ENCODE results near the gene TMPRSS15.
"Not testable (repeated sequence)": the region's sequence is repeated elsewhere in the genome, so short reads cannot be mapped to it uniquely, and the experiment has no call there.

TMPRSS15 gene

GRCh38 chr21:18387994-18388393 lies 15.6 kb downstream of the TMPRSS15 start:
- Histone ChIP-seq H3K4me1 (ENCODE audit: control insufficient read depth, low read depth, low read length) (peaks cover 4% of the 10 kb centered on the region), H3K36me3 (ENCODE audit: control insufficient read depth, low read depth, low read length) (no peaks in the 10 kb centered on the region), H3K27ac (ENCODE audit: low read length) (no peak overlapping the region), H3K27me3 (ENCODE audit: control insufficient read depth, insufficient read depth, low read length) (no peaks in the 10 kb centered on the region), H3K9me3 (ENCODE audit: control insufficient read depth, low read depth, low read length) (peaks cover 10% of the 10 kb centered on the region), H3K4me3 (ENCODE audit: low read length) (no peak overlapping the region), H3K9ac (ENCODE audit: low read length) (no peak overlapping the region)

GRCh38 chr21:18384771-18385170 lies 18.8 kb downstream of the TMPRSS15 start:
- no peaks in the 10 kb centered on the region for H3K36me3 ChIP-seq (ENCODE audit: control insufficient read depth, low read depth, low read length)
- H3K27ac ChIP-seq (ENCODE audit: low read length), result no peak overlapping the region
- no peaks in the 10 kb centered on the region for H3K27me3 ChIP-seq (ENCODE audit: control insufficient read depth, insufficient read depth, low read length)

GRCh38 chr21:18382934-18383619 lies 20.5 kb downstream of the TMPRSS15 start:
- not testable (repeated sequence) for H3K9ac ChIP-seq (ENCODE audit: low read length); H3K4me1 ChIP-seq (ENCODE audit: control insufficient read depth, low read depth, low read length); H3K36me3 ChIP-seq (ENCODE audit: control insufficient read depth, low read depth, low read length); H3K27ac ChIP-seq (ENCODE audit: low read length); H3K27me3 ChIP-seq (ENCODE audit: control insufficient read depth, insufficient read depth, low read length); H3K4me3 ChIP-seq (ENCODE audit: low read length); H3K9me3 ChIP-seq (ENCODE audit: control insufficient read depth, low read depth, low read length)

More at GRCh38 chr21:18384771-18385170, 18.8 kb downstream of the TMPRSS15 start:
- Histone ChIP-seq H3K9ac (ENCODE audit: low read length) (no peak overlapping the region), H3K4me3 (ENCODE audit: low read length) (no peak overlapping the region), H3K9me3 (ENCODE audit: control insufficient read depth, low read depth, low read length) (no peaks in the 10 kb centered on the region), H3K4me1 (ENCODE audit: control insufficient read depth, low read depth, low read length) (peaks cover 4% of the 10 kb centered on the region)

GRCh38 chr21:18382141-18382540 lies 21.4 kb downstream of the TMPRSS15 start:
- peaks cover 4% of the 10 kb centered on the region for H3K4me1 ChIP-seq (ENCODE audit: control insufficient read depth, low read depth, low read length)
- no peaks in the 10 kb centered on the region for H3K36me3 ChIP-seq (ENCODE audit: control insufficient read depth, low read depth, low read length)
- no peaks in the 10 kb centered on the region for H3K27me3 ChIP-seq (ENCODE audit: control insufficient read depth, insufficient read depth, low read length)
- H3K27ac ChIP-seq (ENCODE audit: low read length), result no peak overlapping the region
- H3K9ac ChIP-seq (ENCODE audit: low read length), result no peak overlapping the region
- no peaks in the 10 kb centered on the region for H3K9me3 ChIP-seq (ENCODE audit: control insufficient read depth, low read depth, low read length)
- no peak overlapping the region for H3K4me3 ChIP-seq (ENCODE audit: low read length)

GRCh38 chr21:18373606-18374005 lies 30.0 kb downstream of the TMPRSS15 start:
- Histone ChIP-seq H3K27me3 (ENCODE audit: control insufficient read depth, insufficient read depth, low read length) (no peaks in the 10 kb centered on the region), H3K9me3 (ENCODE audit: control insufficient read depth, low read depth, low read length) (no peaks in the 10 kb centered on the region), H3K36me3 (ENCODE audit: control insufficient read depth, low read depth, low read length) (no peaks in the 10 kb centered on the region), H3K9ac (ENCODE audit: low read length) (no peak overlapping the region), H3K4me1 (ENCODE audit: control insufficient read depth, low read depth, low read length) (no peaks in the 10 kb centered on the region), H3K27ac (ENCODE audit: low read length) (no peak overlapping the region), H3K4me3 (ENCODE audit: low read length) (no peak overlapping the region)

- Histone ChIP-seq H3K36me3 (ENCODE audit: control insufficient read depth, low read depth, low read length) (no peaks in the 10 kb centered on the region), H3K9me3 (ENCODE audit: control insufficient read depth, low read depth, low read length) (no peaks in the 10 kb centered on the region), H3K27me3 (ENCODE audit: control insufficient read depth, insufficient read depth, low read length) (no peaks in the 10 kb centered on the region), H3K4me1 (ENCODE audit: control insufficient read depth, low read depth, low read length) (no peaks in the 10 kb centered on the region), H3K27ac (ENCODE audit: low read length) (no peak overlapping the region), H3K9ac (ENCODE audit: low read length) (no peak overlapping the region), H3K4me3 (ENCODE audit: low read length) (no peak overlapping the region)
Observed at GRCh38 chr21:18370301-18370700, 33.3 kb downstream of the TMPRSS15 start.

GRCh38 chr21:18369115-18369514 lies 34.5 kb downstream of the TMPRSS15 start:
- Histone ChIP-seq H3K27ac (ENCODE audit: low read length) (no peak overlapping the region), H3K9ac (ENCODE audit: low read length) (no peak overlapping the region), H3K27me3 (ENCODE audit: control insufficient read depth, insufficient read depth, low read length) (no peaks in the 10 kb centered on the region), H3K36me3 (ENCODE audit: control insufficient read depth, low read depth, low read length) (no peaks in the 10 kb centered on the region), H3K4me3 (ENCODE audit: low read length) (no peak overlapping the region), H3K9me3 (ENCODE audit: control insufficient read depth, low read depth, low read length) (no peaks in the 10 kb centered on the region), H3K4me1 (ENCODE audit: control insufficient read depth, low read depth, low read length) (no peaks in the 10 kb centered on the region)

- H3K9ac ChIP-seq (ENCODE audit: low read length), result no peak overlapping the region
- H3K4me3 ChIP-seq (ENCODE audit: low read length), result no peak overlapping the region
- no peaks in the 10 kb centered on the region for H3K9me3 ChIP-seq (ENCODE audit: control insufficient read depth, low read depth, low read length)
- H3K4me1 ChIP-seq (ENCODE audit: control insufficient read depth, low read depth, low read length), result no peaks in the 10 kb centered on the region
- H3K27ac ChIP-seq (ENCODE audit: low read length), result no peak overlapping the region
- H3K27me3 ChIP-seq (ENCODE audit: control insufficient read depth, insufficient read depth, low read length), result no peaks in the 10 kb centered on the region
- no peaks in the 10 kb centered on the region for H3K36me3 ChIP-seq (ENCODE audit: control insufficient read depth, low read depth, low read length)
Observed at GRCh38 chr21:18368205-18368604, 35.4 kb downstream of the TMPRSS15 start.

- Histone ChIP-seq H3K9me3 (ENCODE audit: control insufficient read depth, low read depth, low read length) (no peaks in the 10 kb centered on the region), H3K27me3 (ENCODE audit: control insufficient read depth, insufficient read depth, low read length) (no peaks in the 10 kb centered on the region), H3K36me3 (ENCODE audit: control insufficient read depth, low read depth, low read length) (no peaks in the 10 kb centered on the region), H3K4me1 (ENCODE audit: control insufficient read depth, low read depth, low read length) (no peaks in the 10 kb centered on the region), H3K9ac (ENCODE audit: low read length) (no peak overlapping the region), H3K27ac (ENCODE audit: low read length) (no peak overlapping the region), H3K4me3 (ENCODE audit: low read length) (no peak overlapping the region)
Observed at GRCh38 chr21:18356801-18357200, 46.8 kb downstream of the TMPRSS15 start.

- Histone ChIP-seq H3K9ac (ENCODE audit: low read length) (no peak overlapping the region), H3K36me3 (ENCODE audit: control insufficient read depth, low read depth, low read length) (no peaks in the 10 kb centered on the region), H3K4me3 (ENCODE audit: low read length) (no peak overlapping the region), H3K9me3 (ENCODE audit: control insufficient read depth, low read depth, low read length) (no peaks in the 10 kb centered on the region), H3K27me3 (ENCODE audit: control insufficient read depth, insufficient read depth, low read length) (no peaks in the 10 kb centered on the region), H3K4me1 (ENCODE audit: control insufficient read depth, low read depth, low read length) (no peaks in the 10 kb centered on the region), H3K27ac (ENCODE audit: low read length) (no peak overlapping the region)
Observed at GRCh38 chr21:18354947-18355346, 48.6 kb downstream of the TMPRSS15 start.

GRCh38 chr21:18350216-18350615 lies 53.4 kb downstream of the TMPRSS15 start:
- Histone ChIP-seq H3K4me3 (ENCODE audit: low read length) (no peak overlapping the region), H3K4me1 (ENCODE audit: control insufficient read depth, low read depth, low read length) (no peaks in the 10 kb centered on the region), H3K9ac (ENCODE audit: low read length) (no peak overlapping the region), H3K27ac (ENCODE audit: low read length) (no peak overlapping the region), H3K36me3 (ENCODE audit: control insufficient read depth, low read depth, low read length) (no peaks in the 10 kb centered on the region), H3K9me3 (ENCODE audit: control insufficient read depth, low read depth, low read length) (no peaks in the 10 kb centered on the region), H3K27me3 (ENCODE audit: control insufficient read depth, insufficient read depth, low read length) (no peaks in the 10 kb centered on the region)

- no peaks in the 10 kb centered on the region for H3K9me3 ChIP-seq (ENCODE audit: control insufficient read depth, low read depth, low read length)
- no peaks in the 10 kb centered on the region for H3K36me3 ChIP-seq (ENCODE audit: control insufficient read depth, low read depth, low read length)
- no peaks in the 10 kb centered on the region for H3K4me1 ChIP-seq (ENCODE audit: control insufficient read depth, low read depth, low read length)
- H3K27ac ChIP-seq (ENCODE audit: low read length), result no peak overlapping the region
- H3K27me3 ChIP-seq (ENCODE audit: control insufficient read depth, insufficient read depth, low read length), result no peaks in the 10 kb centered on the region
- H3K9ac ChIP-seq (ENCODE audit: low read length), result no peak overlapping the region
- no peak overlapping the region for H3K4me3 ChIP-seq (ENCODE audit: low read length)
Observed at GRCh38 chr21:18349468-18349867, 54.1 kb downstream of the TMPRSS15 start.
